Activated CD8-positive, alpha-beta memory T cell treated with anti-CD3 and anti-CD28 coated beads for 24 hours (primary cell): ENCODE data around the gene IPCEF1.

Experiments
- DNase-seq: peaks from one replicate; pipeline ENCODE4 v3.0.0-alpha.2; 2020

Gene IPCEF1

GRCh38 chr6:154156135-154156896 lies 200.3 kb downstream of the IPCEF1 start:
- peak; percentile 81 for DNase-seq

GRCh38 chr6:154154389-154154967 lies 202.1 kb downstream of the IPCEF1 start:
- DNase-seq: peak; percentile 76

DNA sequence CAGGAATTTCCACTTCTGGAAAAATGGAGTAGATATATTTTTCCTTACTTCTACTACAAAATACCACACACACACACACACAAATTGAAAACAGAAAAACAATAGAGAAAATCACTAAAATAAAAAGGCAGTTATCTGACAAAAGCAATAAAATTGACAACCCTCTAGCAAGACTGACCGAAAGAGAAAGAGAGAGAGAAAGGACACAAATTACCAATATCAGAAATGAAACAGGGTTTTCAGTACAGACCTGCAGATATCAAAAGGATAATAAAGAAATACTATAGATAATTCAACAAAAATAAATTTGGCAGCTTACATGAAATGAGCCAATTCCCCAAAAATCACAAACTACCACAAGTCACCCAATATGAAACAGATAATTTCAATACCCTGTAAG lies 212.8 kb downstream of the IPCEF1 start:
- no peak for DNase-seq

- DNase-seq: no peak
These were observed 215.9 kb downstream of the IPCEF1 start for GRCh38 chr6:154140743-154141142.

- no peak for DNase-seq
These were observed 216.7 kb downstream of the IPCEF1 start for GRCh38 chr6:154139892-154140291.

GRCh38 chr6:154138793-154139192 lies 217.8 kb downstream of the IPCEF1 start:
- DNase-seq: no peak

- DNase-seq: no peak
These were observed 222.0 kb downstream of the IPCEF1 start for GRCh38 chr6:154134471-154135147.

DNA sequence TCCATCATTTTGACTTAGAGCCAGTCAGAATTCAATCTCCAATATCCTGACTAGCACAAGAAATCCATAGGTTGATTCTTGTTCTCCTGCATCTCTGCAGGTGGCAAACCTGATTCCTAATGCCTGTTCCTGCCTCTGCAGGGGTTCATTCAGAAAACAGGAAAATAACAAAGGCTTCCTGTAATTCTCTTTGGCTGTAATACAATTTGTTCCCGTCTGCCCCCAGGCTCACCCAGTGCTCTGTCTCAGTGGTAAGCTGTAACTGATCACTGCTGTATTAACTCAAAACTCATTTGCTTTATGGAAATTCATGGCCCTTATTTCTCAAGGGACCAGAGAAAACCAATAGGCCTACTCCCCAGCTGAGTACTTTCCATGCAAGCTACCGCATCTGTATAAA lies 228.9 kb downstream of the IPCEF1 start:
- DNase-seq: no peak

- DNase-seq: no peak
These were observed 231.2 kb downstream of the IPCEF1 start for GRCh38 chr6:154125421-154125820.

GRCh38 chr6:154123155-154123956 lies 233.2 kb downstream of the IPCEF1 start:
- DNase-seq: no peak

GRCh38 chr6:154122195-154122925 lies 234.2 kb downstream of the IPCEF1 start:
- no peak for DNase-seq

DNA sequence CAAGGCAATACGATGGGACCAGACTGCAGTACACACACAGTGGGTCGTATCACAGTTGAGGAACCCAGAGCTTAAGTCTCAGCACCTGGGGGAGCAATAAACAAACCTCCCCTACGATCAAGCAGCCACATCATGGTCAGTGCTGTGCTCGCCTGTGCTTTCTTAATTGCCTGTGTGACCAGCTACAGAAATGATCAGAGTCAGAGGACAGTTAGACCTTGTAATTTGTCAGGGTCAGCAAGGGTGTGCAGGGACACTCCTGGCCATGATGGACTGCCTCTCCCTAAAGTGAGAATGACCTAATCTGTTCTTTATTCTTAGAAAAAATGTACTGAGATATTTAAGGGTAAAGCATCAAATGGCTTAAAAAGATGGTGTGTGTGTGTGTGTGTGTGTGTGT lies 239.1 kb downstream of the IPCEF1 start:
- DNase-seq: no peak

- DNase-seq: no peak
These were observed 243.2 kb downstream of the IPCEF1 start for GRCh38 chr6:154113392-154113791.

GRCh38 chr6:154112181-154112809 lies 244.3 kb downstream of the IPCEF1 start:
- no peak for DNase-seq

DNA sequence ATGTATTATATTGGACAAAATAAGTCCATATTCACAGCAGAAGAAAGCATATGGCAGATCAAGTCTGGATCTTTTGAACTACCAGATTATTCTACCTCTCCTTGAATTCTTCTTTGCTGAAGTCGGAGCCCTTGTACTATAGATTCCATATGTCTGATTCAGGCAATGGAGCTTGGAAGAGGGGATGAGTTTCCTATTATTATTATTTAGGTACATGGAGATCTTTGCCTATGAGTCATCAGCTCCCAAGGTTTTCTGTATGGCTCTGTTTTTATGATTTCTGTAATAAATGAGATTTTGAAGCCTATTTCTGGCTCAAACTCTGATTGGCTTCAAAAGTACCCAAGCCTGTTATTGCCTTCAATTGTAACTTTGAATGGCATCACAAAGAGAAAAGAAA lies 245.6 kb downstream of the IPCEF1 start:
- DNase-seq: no peak

GRCh38 chr6:154106251-154106650 lies 250.4 kb downstream of the IPCEF1 start:
- no peak for DNase-seq
